HG03066 (cell line): ENCODE data around the gene RBM23.

Source experiments
- ATAC-seq: cut with Tn5 transposase; IDR thresholded peaks from one replicate; pipeline ENCODE4 v1.9.1; 2021; ENCODE audit warnings: low read depth; ENCODE audit not compliant: unreplicated experiment

Gene RBM23

GRCh38 chr14:22887260-22887989 lies 31.5 kb downstream of the RBM23 start:
- ATAC-seq: no peak

GRCh38 chr14:22886500-22887259 lies 32.3 kb downstream of the RBM23 start:
- ATAC-seq: peak; percentile 50

GRCh38 chr14:22885975-22886374 lies 33.0 kb downstream of the RBM23 start:
- no peak for ATAC-seq

- ATAC-seq: no peak
These were observed 34.0 kb downstream of the RBM23 start for GRCh38 chr14:22884738-22885523.

GRCh38 chr14:22884076-22884737 lies 34.7 kb downstream of the RBM23 start:
- no peak for ATAC-seq

GRCh38 chr14:22883173-22883976 lies 35.6 kb downstream of the RBM23 start, which contains the start of gene REM2:
TSS of gene REM2 (plus strand) at chr14:22883222. CDS start at chr14:22883288, 66 bp downstream.
- ATAC-seq: no peak

- no peak for ATAC-seq
These were observed 36.3 kb downstream of the RBM23 start for GRCh38 chr14:22882529-22883172.

- ATAC-seq: no peak
These were observed 36.9 kb downstream of the RBM23 start for GRCh38 chr14:22882064-22882463.

GRCh38 chr14:22878271-22879246 lies 40.4 kb downstream of the RBM23 start:
- no peak for ATAC-seq

GRCh38 chr14:22877000-22877501 lies 41.9 kb downstream of the RBM23 start:
- ATAC-seq: no peak

- no peak for ATAC-seq
These were observed 43.1 kb downstream of the RBM23 start for GRCh38 chr14:22875748-22876319.

- no peak for ATAC-seq
These were observed 43.8 kb downstream of the RBM23 start for GRCh38 chr14:22875003-22875747.

- no peak for ATAC-seq
These were observed 46.0 kb downstream of the RBM23 start for GRCh38 chr14:22872833-22873520.

GRCh38 chr14:22872033-22872832 lies 46.7 kb downstream of the RBM23 start:
- ATAC-seq: peak; percentile 23

GRCh38 chr14:22871224-22872032 lies 47.5 kb downstream of the RBM23 start, which contains the start of gene LRP10:
TSS of gene LRP10 (plus strand) at chr14:22871740. CDS start at chr14:22872304, 564 bp downstream.
- peak; percentile 77 for ATAC-seq
